ENCODE measurements around the gene PRKG1.

Gene PRKG1

DNA sequence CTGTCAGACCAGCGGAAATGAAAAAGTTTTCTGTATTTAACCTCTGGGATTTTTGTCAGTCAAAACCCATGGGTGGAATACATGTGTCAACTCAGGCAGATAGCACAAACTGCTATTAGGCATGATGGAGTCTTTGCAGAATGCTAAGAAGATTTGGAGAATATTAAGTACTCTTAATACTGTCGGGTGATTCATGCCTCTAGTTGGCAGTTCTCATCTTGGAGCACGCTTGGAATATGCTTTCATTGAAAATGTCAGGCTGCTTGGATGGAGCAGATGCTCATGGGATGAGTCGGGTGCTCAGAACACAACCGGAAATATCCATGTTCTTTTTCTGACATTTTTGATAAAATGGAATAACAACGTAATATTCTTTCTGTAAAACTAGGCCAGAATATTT is 27.6 kb upstream of the PRKG1 start:
- H3F3A ChIP-seq (ENCODE audit: control insufficient read depth, insufficient read depth) = no peaks in the 10 kb centered on the region
- no peaks in the 10 kb centered on the region for H3K4me1 ChIP-seq (ENCODE audit: control insufficient read depth, low read length)
- no peaks in the 10 kb centered on the region for H3K79me2 ChIP-seq (ENCODE audit: control insufficient read depth, low read length)
- no peak overlapping the region for H3K27ac ChIP-seq (ENCODE audit: low read depth, low read length)
- no peak overlapping the region for H3K4me2 ChIP-seq (ENCODE audit: low read length)
- no peaks in the 10 kb centered on the region for H4K20me1 ChIP-seq (ENCODE audit: control insufficient read depth, insufficient read depth, low read depth, low read length)
- H3K9me2 ChIP-seq (replicated peaks; ENCODE audit: control insufficient read depth, low read length) = no peaks in the 10 kb centered on the region
- H3K27me3 ChIP-seq (ENCODE audit: control insufficient read depth, low read length) = no peaks in the 10 kb centered on the region
- H3K36me3 ChIP-seq (ENCODE audit: control insufficient read depth, low read length) = no peaks in the 10 kb centered on the region
- H3K9me3 ChIP-seq (ENCODE audit: control insufficient read depth, insufficient read depth, low read length) = no peaks in the 10 kb centered on the region
- TF ChIP-seq EZH2phosphoT487 (IDR thresholded peaks at IDR 0.05; ENCODE audit: borderline replicate concordance, low read length) = no peak
- TF ChIP-seq, protein P1, sequence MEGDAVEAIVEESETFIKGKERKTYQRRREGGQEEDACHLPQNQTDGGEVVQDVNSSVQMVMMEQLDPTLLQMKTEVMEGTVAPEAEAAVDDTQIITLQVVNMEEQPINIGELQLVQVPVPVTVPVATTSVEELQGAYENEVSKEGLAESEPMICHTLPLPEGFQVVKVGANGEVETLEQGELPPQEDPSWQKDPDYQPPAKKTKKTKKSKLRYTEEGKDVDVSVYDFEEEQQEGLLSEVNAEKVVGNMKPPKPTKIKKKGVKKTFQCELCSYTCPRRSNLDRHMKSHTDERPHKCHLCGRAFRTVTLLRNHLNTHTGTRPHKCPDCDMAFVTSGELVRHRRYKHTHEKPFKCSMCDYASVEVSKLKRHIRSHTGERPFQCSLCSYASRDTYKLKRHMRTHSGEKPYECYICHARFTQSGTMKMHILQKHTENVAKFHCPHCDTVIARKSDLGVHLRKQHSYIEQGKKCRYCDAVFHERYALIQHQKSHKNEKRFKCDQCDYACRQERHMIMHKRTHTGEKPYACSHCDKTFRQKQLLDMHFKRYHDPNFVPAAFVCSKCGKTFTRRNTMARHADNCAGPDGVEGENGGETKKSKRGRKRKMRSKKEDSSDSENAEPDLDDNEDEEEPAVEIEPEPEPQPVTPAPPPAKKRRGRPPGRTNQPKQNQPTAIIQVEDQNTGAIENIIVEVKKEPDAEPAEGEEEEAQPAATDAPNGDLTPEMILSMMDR (IDR thresholded peaks at IDR 0.05; ENCODE audit: low read depth, low read length, poor library complexity, severe bottlenecking) = no peak
- no peak overlapping the region for H3K4me3 ChIP-seq (ENCODE audit: low read length)

DNA sequence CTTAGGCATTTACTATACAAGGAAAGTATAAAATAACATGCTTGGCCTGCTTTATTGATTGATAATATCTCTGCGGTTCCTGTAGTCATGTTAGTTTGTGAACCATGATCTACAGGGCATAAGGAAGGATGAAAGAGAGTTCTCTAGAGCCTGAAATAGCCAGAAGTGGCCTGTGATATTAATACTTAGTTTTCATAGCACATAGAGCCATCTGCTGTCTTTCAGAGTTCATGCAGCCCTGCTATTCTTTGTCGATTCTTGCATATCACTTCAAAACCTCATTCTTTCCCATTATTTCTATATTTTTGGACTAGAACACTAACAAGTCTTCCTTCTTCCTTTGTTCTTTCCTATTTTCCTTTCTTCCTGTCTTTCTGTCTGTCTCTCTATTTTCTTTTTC is 26.4 kb upstream of the PRKG1 start:
- H3K4me1 ChIP-seq (ENCODE audit: control insufficient read depth, low read length) = no peaks in the 10 kb centered on the region
- no peak for TF ChIP-seq EZH2phosphoT487 (IDR thresholded peaks at IDR 0.05; ENCODE audit: borderline replicate concordance, low read length)
- TF ChIP-seq, protein P1 (IDR thresholded peaks at IDR 0.05; ENCODE audit: low read depth, low read length, poor library complexity, severe bottlenecking) = no peak
- H3K79me2 ChIP-seq (ENCODE audit: control insufficient read depth, low read length) = no peaks in the 10 kb centered on the region
- no peaks in the 10 kb centered on the region for H3K9me3 ChIP-seq (ENCODE audit: control insufficient read depth, insufficient read depth, low read length)
- H3K4me2 ChIP-seq (ENCODE audit: low read length) = no peak overlapping the region
- H3K4me3 ChIP-seq (ENCODE audit: low read length) = no peak overlapping the region
- H3K27me3 ChIP-seq (ENCODE audit: control insufficient read depth, low read length) = no peaks in the 10 kb centered on the region
- no peaks in the 10 kb centered on the region for H4K20me1 ChIP-seq (ENCODE audit: control insufficient read depth, insufficient read depth, low read depth, low read length)
- H3F3A ChIP-seq (ENCODE audit: control insufficient read depth, insufficient read depth) = no peaks in the 10 kb centered on the region
- no peaks in the 10 kb centered on the region for H3K36me3 ChIP-seq (ENCODE audit: control insufficient read depth, low read length)
- no peak overlapping the region for H3K27ac ChIP-seq (ENCODE audit: low read depth, low read length)
- no peaks in the 10 kb centered on the region for H3K9me2 ChIP-seq (replicated peaks; ENCODE audit: control insufficient read depth, low read length)

DNA sequence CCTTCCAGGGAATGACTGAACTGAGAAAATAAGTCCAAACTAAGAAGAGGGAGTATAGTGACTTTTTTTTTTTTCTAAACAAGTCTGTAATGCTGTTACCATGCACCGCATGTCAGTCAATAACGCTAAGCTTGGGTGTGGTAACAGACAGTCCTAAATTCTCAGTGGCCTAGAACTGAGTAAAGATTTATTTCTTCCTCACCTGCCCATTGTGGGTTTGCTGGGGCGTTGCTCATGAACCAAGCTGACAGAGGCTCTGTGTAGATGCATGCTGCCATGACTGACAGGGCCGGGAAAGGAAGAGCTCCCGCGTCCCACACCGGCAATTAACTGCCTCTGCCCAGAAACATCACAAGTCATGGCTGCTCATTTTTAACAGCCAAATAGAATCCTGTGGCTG is 25.5 kb upstream of the PRKG1 start:
- no peaks in the 10 kb centered on the region for H3F3A ChIP-seq (ENCODE audit: control insufficient read depth, insufficient read depth)
- H3K79me2 ChIP-seq (ENCODE audit: control insufficient read depth, low read length) = no peaks in the 10 kb centered on the region
- no peaks in the 10 kb centered on the region for H3K4me1 ChIP-seq (ENCODE audit: control insufficient read depth, low read length)
- H3K27me3 ChIP-seq (ENCODE audit: control insufficient read depth, low read length) = no peaks in the 10 kb centered on the region
- no peaks in the 10 kb centered on the region for H4K20me1 ChIP-seq (ENCODE audit: control insufficient read depth, insufficient read depth, low read depth, low read length)
- H3K9me3 ChIP-seq (ENCODE audit: control insufficient read depth, insufficient read depth, low read length) = no peaks in the 10 kb centered on the region
- H3K27ac ChIP-seq (ENCODE audit: low read depth, low read length) = no peak overlapping the region
- H3K4me3 ChIP-seq (ENCODE audit: low read length) = no peak overlapping the region
- H3K4me2 ChIP-seq (ENCODE audit: low read length) = no peak overlapping the region
- H3K36me3 ChIP-seq (ENCODE audit: control insufficient read depth, low read length) = no peaks in the 10 kb centered on the region
- H3K9me2 ChIP-seq (replicated peaks; ENCODE audit: control insufficient read depth, low read length) = no peaks in the 10 kb centered on the region
- no peak for TF ChIP-seq EZH2phosphoT487 (IDR thresholded peaks at IDR 0.05; ENCODE audit: borderline replicate concordance, low read length)
- TF ChIP-seq, protein P1 (IDR thresholded peaks at IDR 0.05; ENCODE audit: low read depth, low read length, poor library complexity, severe bottlenecking) = no peak

DNA sequence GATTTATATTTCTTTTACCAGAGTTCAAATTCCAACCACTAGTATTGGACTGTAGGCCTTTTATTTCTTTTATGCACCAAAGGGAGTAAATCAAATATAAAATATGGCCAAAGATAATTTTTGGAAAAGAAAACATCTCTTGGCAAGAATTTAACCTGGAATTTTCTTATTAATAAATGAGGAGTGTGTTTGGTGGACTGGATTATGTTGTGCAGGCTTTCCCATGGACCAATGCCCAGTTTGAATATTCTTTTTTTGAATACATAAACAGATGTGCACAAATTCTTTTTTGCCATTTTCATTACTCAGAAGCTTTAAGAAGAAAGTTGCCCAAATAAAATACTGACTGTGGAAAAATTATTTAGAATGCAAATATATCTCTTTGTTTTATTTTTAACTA is 22.1 kb upstream of the PRKG1 start:
- Histone ChIP-seq H3F3A (ENCODE audit: control insufficient read depth, insufficient read depth) (no peaks in the 10 kb centered on the region), H3K27me3 (ENCODE audit: control insufficient read depth, low read length) (no peaks in the 10 kb centered on the region), H4K20me1 (ENCODE audit: control insufficient read depth, insufficient read depth, low read depth, low read length) (no peaks in the 10 kb centered on the region), H3K79me2 (ENCODE audit: control insufficient read depth, low read length) (no peaks in the 10 kb centered on the region), H3K36me3 (ENCODE audit: control insufficient read depth, low read length) (no peaks in the 10 kb centered on the region), H3K9me3 (ENCODE audit: control insufficient read depth, insufficient read depth, low read length) (no peaks in the 10 kb centered on the region), H3K4me2 (ENCODE audit: low read length) (no peak overlapping the region), H3K9me2 (replicated peaks; ENCODE audit: control insufficient read depth, low read length) (no peaks in the 10 kb centered on the region), H3K4me1 (ENCODE audit: control insufficient read depth, low read length) (no peaks in the 10 kb centered on the region), H3K27ac (ENCODE audit: low read depth, low read length) (no peak overlapping the region), H3K4me3 (ENCODE audit: low read length) (no peak overlapping the region)
- TF ChIP-seq, protein P1 (IDR thresholded peaks at IDR 0.05; ENCODE audit: low read depth, low read length, poor library complexity, severe bottlenecking) = no peak
- TF ChIP-seq EZH2phosphoT487 (IDR thresholded peaks at IDR 0.05; ENCODE audit: borderline replicate concordance, low read length) = no peak
